WI38 (cell line): ENCODE measurements around the gene ZNF586.

Experiments
- H3K4me3 ChIP-seq: 2 replicates; pipeline ENCODE4 v1.5.1; 2011; ENCODE audit warnings: low read depth, mild to moderate bottlenecking, control low read depth, low read length
- TF ChIP-seq, protein P1 (sequence below): IDR thresholded peaks from 2 replicates; pipeline ENCODE4 v1.5.1; 2012; ENCODE audit warnings: low read depth, mild to moderate bottlenecking, control low read depth, low read length

ZNF586 gene

GRCh38 chr19:57813919-57814504, 44.5 kb downstream of the ZNF586 start:
- TF ChIP-seq, protein P1, sequence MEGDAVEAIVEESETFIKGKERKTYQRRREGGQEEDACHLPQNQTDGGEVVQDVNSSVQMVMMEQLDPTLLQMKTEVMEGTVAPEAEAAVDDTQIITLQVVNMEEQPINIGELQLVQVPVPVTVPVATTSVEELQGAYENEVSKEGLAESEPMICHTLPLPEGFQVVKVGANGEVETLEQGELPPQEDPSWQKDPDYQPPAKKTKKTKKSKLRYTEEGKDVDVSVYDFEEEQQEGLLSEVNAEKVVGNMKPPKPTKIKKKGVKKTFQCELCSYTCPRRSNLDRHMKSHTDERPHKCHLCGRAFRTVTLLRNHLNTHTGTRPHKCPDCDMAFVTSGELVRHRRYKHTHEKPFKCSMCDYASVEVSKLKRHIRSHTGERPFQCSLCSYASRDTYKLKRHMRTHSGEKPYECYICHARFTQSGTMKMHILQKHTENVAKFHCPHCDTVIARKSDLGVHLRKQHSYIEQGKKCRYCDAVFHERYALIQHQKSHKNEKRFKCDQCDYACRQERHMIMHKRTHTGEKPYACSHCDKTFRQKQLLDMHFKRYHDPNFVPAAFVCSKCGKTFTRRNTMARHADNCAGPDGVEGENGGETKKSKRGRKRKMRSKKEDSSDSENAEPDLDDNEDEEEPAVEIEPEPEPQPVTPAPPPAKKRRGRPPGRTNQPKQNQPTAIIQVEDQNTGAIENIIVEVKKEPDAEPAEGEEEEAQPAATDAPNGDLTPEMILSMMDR: no peak
- peak overlapping the region; percentile 91 for H3K4me3 ChIP-seq

- TF ChIP-seq, protein P1: no peak
- H3K4me3 ChIP-seq: peak within 1 kb of the TSS; percentile 91
Measured at GRCh38 chr19:57814505-57815246, 45.2 kb downstream of the ZNF586 start, which contains the start of gene ZNF552. ZNF552 (minus strand) TSS chr19:57814913; CDS start chr19:57814743, 170 bp downstream.

GRCh38 chr19:57815247-57816075, 46.0 kb downstream of the ZNF586 start:
- TF ChIP-seq, protein P1: no peak

DNA sequence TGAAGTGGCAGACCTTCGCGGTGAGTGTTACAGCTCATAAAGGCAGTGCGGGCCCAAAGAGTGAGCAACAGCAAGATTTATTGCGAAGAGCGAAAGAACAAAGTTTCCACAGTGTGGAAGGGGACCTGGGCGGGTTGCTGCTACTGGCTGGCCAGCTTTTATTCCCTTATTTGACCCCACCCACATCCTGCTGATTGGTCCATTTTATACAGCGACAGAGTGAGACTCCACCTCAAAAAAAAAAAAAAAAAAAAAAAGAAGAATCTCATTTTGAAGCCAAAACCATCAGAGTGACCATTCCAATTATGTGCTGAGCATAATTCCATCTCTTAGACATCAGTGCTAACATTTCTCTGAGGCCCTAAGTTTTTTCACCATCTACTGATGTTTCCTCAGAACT, 47.2 kb downstream of the ZNF586 start:
- TF ChIP-seq, protein P1: no peak

More at GRCh38 chr19:57815247-57816075, 46.0 kb downstream of the ZNF586 start:
- peak overlapping the region; percentile 91 for H3K4me3 ChIP-seq

GRCh38 chr19:57817976-57818375, 48.5 kb downstream of the ZNF586 start:
- TF ChIP-seq, protein P1: no peak
- H3K4me3 ChIP-seq: no peak overlapping the region

More for the DNA sequence above, 47.2 kb downstream of the ZNF586 start:
- no peak overlapping the region for H3K4me3 ChIP-seq

- no peak overlapping the region for H3K4me3 ChIP-seq
- TF ChIP-seq, protein P1: no peak
Measured at GRCh38 chr19:57818378-57818777, 48.9 kb downstream of the ZNF586 start.
